Bronchial epithelial cell (primary cell): ENCODE results near the gene DCAKD. TPM values are rescaled to one million over a fixed set of nuclear protein-coding genes. Genes with fewer than 3 reads are reported as not detected.

Experiments
- DNase-seq: peaks from one replicate; pipeline ENCODE4 v3.0.0-alpha.2; 2010; ENCODE audit warnings: low read depth
- FAIRE-seq: peaks from 2 replicates; lab custom pipeline; 2011; peaks lifted over from hg19 to GRCh38; lab: Jason Lieb, UNC
- H3K27me3 ChIP-seq: 2 replicates; pipeline ENCODE4 v1.5.1; 2011; ENCODE audit warnings: low read length; ENCODE audit not compliant: control insufficient read depth, insufficient read depth
- H3K36me3 ChIP-seq: 2 replicates; pipeline ENCODE4 v1.5.1; 2011; ENCODE audit warnings: low read length; ENCODE audit not compliant: control insufficient read depth, insufficient read depth
- H3K4me3 ChIP-seq: 2 replicates; pipeline ENCODE4 v1.5.1; 2011; ENCODE audit warnings: mild to moderate bottlenecking, low read depth, low read length, control low read depth
- CTCF ChIP-seq: IDR thresholded peaks from 2 replicates; pipeline ENCODE4 v1.5.1; 2011; ENCODE audit warnings: mild to moderate bottlenecking, moderate library complexity, low read length, control low read depth, inconsistent platforms; ENCODE audit not compliant: insufficient read depth, severe bottlenecking
- total RNA-seq: library from RNA; depleted of rRNA; stranded (reverse); fragments of >200 nt; gene quantifications from 2 replicates; pipeline ENCODE4 v1.2.1, GENCODE V29; 2014

DCAKD gene
- total RNA-seq, 1 donor from 2014 or later: 18.2 TPM

- Histone ChIP-seq H3K36me3 (peaks cover 6% of the 10 kb centered on the region), H3K27me3 (no peaks in the 10 kb centered on the region), H3K4me3 (no peak overlapping the region)
- no peak for DNase-seq
- TF ChIP-seq CTCF: no peak
- no peak for FAIRE-seq
These were observed 22.1 kb upstream of the DCAKD start for GRCh38 chr17:45073414-45074070.

GRCh38 chr17:45070809-45071208, 19.4 kb upstream of the DCAKD start:
- no peak for TF ChIP-seq CTCF
- DNase-seq: peak; percentile 26
- H3K4me3 ChIP-seq: no peak overlapping the region
- no peaks in the 10 kb centered on the region for H3K27me3 ChIP-seq
- H3K36me3 ChIP-seq: peaks cover 6% of the 10 kb centered on the region
- FAIRE-seq: no peak

- H3K27me3 ChIP-seq: no peaks in the 10 kb centered on the region
- DNase-seq (no peak), FAIRE-seq (no peak)
- H3K36me3 ChIP-seq: peaks cover 6% of the 10 kb centered on the region
- no peak for TF ChIP-seq CTCF
- H3K4me3 ChIP-seq: no peak overlapping the region
These were observed 18.6 kb upstream of the DCAKD start for GRCh38 chr17:45070001-45070400.

GRCh38 chr17:45067637-45068036, 16.2 kb upstream of the DCAKD start:
- no peak for DNase-seq
- peaks cover 3% of the 10 kb centered on the region for H3K36me3 ChIP-seq
- no peak overlapping the region for H3K4me3 ChIP-seq
- FAIRE-seq: no peak
- no peaks in the 10 kb centered on the region for H3K27me3 ChIP-seq
- TF ChIP-seq CTCF: no peak

GRCh38 chr17:45063198-45063597, 11.8 kb upstream of the DCAKD start:
- Histone ChIP-seq H3K4me3 (no peak overlapping the region), H3K36me3 (no peaks in the 10 kb centered on the region), H3K27me3 (no peaks in the 10 kb centered on the region)
- no peak for TF ChIP-seq CTCF
- DNase-seq: no peak
- FAIRE-seq: no peak

GRCh38 chr17:45061606-45062205, 10.3 kb upstream of the DCAKD start:
- FAIRE-seq (no peak), DNase-seq (no peak)
- peak overlapping the region; percentile 88 for H3K4me3 ChIP-seq
- no peaks in the 10 kb centered on the region for H3K27me3 ChIP-seq
- H3K36me3 ChIP-seq: no peaks in the 10 kb centered on the region
- TF ChIP-seq CTCF: no peak
